T-helper 1 cell (primary cell): ENCODE data around the gene DAPK1.

ENCODE experiments used
- DNase-seq, 5 donors: peaks; one replicate each; pipeline ENCODE4 v3.0.0-alpha.2; 2012 to 2020

Gene DAPK1

DNA sequence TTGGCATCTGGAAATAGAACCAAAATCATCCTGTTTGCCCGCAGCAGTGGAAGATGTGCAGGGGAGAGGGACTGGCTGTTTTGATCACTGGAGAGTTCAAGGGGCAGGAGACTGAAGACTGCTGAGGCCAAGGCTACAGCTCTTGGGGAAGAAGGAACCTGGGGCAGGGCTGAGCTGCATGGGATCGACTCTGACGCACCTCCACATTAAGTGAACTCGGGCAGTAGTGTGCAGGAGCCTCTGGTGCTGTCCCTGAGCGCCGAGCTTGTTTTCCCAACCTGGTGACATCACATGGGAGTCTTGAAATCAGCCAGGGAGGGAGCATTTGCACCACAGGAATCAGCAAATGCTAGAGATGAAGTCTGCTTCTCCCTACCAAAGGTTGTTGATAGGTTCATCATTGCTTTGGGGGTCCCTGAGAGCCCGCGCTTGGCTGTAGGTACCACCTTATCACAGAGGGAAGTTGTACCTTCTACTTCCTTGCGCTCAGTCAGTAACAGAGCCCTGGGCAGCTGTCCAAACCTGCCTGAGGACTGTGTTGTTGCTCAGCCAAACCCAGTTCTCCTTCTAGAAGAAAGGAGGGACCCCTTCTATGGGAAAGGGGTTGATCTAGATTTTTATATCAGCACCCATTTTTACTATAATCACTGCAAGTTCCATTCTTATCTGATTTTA lies 175.9 kb downstream of the DAPK1 start:
- DNase-seq, result no peak

DNA sequence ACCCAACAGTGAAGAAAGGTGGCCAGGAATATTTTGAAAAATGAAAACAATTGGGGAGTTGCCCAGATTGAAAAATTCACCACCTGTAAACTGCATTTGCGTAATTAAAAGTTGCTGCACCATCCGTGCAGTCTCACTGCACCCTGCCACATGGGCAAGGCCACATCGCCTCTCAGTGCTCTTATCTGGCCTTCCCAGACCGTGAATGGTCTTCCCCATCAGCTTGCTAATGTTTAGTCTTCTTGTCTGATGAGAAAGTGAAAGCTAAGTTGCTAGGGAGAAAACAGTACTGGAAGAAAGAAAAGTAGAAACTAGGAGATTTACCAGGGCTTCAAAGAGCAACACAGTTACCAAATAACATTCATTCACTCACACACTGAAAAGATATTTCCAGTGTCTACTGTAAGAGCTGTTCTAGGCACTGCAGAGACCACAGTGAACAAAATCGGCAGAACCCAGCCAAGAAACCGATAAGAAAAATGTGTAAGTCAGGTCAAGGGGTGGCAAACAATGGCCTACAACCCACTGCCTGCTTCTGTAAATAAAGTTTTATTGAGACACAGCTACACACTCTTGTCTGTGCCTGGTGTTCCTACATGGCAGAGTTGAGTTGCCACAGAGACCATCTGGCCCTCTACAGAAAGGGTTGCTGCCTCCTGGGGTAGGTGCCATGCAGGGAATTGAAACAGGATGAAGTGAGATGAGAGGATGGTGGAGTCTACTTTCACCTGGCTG lies 177.1 kb downstream of the DAPK1 start:
- DNase-seq, result no peak

DNA sequence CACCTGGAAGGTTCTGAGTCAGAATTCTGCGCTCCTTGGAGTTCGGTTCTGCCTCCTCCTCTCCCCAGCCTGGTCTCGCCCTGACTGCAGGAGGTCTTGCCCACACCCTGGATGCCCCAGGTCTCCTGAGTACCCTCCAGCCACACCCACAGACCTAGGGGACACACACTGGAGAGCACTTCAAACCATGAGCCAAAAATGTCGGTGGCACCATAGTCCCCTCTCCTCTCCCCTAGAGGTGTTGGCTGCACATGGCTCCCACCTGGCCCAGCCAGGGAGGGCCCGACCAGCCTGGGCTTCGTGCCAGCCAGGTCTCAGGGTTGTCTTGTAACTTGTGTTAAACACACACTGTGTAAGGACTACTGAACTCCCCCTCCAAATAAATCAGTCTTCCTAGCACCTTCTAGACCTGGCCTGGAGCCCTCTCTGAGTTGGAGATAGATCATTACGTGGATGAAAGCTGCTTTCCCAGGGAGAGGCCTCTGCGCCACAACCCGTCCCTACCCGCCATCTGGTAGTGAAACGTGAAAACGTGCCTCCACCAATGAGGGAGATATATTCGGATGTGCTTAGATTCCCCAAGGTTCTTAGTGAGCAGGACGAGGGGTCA lies 178.3 kb downstream of the DAPK1 start:
- DNase-seq, result no peak

DNA sequence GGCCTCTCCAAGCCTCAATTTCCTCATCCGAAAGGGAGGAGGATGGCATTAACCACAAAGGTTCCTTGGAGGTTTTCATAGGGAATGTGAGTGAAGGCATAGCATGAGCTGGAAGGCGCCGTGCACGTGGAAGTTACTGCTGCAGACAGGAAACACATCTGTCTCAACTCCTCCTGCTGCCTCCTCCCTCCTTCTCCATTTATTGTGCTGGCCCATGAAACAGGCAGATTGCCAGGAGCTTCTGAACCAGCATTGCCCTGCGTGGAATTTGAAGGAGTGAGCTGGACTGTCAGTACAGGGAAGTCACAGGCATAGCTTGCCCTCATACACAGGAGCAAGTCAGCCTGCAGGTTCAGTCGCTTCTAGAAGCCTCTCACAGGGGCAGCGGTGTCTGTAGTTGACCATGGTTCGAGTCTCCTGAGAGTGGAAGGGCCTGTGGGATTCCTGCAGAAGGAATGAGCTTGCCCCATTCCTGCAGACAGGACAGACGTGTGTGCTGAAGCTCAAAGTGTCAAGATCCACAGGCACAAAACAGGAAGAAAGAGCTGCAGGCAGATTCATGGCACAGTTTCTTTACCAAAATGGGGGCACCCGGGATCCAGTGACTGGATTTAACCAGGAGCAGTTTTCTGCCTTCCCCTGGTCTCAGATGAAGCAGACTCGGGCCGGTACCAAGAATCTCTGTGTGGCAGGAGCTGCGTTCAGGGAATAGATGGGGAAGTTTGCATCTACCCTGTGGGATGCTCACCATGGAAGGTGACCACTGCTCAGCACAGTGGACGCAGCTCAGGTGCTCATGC lies 179.5 kb downstream of the DAPK1 start:
- no peak for DNase-seq

DNA sequence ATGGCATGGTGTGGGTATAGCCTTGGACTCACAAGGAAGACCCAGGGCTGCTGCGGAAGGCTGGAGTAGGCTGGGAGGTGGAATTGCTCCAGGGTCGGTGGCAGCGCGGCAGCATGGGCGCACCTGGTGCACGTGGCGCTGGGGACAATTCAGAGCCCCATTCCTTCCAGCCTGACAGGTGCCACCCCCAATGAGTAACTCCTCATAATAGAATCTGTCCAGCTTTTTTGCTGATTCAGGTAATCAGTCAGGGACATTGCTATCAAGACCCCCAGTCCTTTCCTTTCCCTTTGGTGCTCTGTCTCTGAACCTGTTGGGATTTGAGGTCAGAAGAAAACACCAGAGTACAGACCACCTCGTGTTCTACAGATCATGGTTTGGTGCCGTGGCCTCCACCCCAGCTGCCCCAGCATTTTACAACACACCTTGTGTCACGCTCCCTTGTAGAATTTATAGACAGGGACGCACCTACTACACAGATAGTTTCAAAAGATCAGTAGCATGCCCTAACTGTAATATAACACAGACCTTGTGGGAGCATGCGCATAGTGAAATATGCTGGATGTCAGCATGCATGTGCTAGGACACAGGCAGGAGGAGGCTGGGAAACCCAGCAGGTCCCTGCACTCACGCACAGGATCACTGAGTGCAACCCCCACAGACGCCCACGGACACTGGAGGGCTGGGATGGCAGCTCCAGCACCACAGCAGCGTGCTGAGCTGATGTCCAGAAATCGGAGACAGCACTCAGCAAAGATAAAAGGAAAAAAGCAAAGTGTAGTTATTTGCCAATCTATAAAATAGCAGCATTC lies 180.3 kb downstream of the DAPK1 start:
- no peak for DNase-seq

DNA sequence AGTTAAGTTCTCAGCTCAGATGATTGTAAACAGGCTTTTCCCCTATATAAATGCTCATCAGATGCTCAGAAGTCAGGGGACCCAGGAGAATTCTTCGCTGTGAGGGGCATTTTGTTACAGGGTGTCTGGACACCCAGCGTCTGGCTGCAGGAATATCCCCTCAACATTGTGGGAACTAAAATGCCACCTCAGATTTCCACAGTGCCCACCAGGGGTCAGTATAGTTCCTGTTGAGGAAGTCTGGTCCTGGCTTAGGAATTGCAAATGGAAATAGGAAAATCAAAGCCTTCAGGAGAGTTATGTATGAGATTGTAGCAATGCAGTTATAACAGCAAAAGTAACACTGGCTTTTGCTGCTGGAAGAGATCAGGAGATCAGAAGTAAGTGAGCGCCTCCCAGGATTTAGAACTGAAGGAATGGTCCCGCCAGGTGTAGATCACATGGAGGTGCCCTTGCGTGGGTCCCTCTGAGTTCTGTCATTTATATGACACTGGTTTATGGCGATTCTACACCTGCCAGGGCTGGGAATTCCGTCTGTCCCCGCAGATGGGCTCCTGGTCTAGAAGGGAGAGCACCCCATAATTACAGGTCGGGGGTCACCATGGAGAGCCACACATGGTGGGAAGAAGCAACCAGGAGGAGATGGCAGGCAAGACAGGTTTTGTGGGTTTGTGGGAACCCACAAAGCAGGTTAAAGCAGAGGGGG lies 181.1 kb downstream of the DAPK1 start:
- peak in 2 of 5 donors; percentile 13 to 28 for DNase-seq

DNA sequence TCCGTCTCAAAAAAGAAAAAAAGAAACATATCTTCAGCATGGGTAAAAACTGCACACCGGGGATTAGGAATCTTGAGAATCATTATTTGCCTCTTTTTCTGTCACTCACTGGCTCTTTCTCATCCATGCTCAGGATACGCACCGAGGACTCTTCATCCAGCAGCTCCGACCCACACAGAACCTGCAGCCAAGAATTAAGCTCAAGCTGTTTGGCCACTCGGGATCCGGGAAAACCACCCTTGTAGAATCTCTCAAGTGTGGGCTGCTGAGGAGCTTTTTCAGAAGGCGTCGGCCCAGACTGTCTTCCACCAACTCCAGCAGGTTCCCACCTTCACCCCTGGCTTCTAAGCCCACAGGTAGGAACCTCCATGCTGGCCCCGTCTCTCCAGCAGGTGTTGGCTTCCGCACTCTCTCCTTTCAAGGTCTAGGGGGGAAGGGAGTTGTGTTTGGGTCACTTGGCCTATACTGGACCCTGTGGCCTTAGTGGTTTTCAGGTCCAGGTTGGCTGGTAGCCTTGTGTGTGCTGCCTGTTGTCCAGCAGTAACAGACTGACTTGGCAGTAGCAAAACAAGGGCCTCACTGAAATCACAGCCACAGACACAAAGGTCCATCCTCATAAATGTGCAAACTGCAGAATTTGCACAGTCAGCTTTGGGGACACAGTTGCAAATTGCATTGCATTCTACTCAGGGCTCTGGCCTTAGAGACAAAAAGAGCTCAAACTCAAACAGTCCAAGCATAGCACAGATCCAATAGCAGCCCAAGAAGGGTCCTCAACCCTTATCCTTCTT lies 183.8 kb downstream of the DAPK1 start:
- no peak for DNase-seq

DNA sequence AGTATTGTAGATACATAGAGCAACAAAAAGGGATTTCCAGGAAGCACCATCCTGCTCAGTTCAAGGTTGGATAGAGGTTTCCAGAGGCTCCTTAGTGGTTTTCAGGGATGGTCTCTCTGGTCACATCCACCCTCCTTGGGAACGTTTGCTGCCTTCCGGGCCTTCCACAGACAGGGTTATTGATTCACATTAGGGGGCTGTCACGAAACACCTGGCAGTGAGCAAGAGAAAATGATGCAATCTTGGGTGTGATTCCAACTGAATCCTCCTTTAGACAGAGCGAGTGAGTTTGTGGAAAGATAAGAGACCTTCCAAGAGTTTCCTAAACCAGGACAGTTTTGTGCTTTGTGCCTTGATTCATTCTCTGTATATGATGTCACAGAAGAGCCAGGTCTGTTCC lies 184.4 kb downstream of the DAPK1 start:
- DNase-seq, result no peak

DNA sequence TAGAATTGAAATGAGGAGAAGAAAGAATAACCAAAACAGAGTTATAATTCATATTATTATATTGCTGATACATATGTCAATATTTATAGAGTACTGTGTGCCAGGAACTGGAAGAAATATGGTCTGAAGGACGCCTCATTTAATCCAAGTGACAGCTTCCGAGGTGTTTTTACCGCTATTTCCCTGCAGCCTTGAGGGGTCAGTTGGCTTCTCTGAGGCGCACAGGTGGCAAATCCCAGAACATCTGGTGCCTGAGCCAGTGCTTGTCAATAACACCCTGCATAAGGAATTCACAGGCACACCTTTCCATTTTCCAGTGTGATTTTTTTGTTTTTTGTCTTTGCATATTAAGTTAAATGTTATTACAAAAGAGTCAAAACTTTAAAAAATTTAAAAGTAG lies 185.0 kb downstream of the DAPK1 start:
- no peak for DNase-seq

DNA sequence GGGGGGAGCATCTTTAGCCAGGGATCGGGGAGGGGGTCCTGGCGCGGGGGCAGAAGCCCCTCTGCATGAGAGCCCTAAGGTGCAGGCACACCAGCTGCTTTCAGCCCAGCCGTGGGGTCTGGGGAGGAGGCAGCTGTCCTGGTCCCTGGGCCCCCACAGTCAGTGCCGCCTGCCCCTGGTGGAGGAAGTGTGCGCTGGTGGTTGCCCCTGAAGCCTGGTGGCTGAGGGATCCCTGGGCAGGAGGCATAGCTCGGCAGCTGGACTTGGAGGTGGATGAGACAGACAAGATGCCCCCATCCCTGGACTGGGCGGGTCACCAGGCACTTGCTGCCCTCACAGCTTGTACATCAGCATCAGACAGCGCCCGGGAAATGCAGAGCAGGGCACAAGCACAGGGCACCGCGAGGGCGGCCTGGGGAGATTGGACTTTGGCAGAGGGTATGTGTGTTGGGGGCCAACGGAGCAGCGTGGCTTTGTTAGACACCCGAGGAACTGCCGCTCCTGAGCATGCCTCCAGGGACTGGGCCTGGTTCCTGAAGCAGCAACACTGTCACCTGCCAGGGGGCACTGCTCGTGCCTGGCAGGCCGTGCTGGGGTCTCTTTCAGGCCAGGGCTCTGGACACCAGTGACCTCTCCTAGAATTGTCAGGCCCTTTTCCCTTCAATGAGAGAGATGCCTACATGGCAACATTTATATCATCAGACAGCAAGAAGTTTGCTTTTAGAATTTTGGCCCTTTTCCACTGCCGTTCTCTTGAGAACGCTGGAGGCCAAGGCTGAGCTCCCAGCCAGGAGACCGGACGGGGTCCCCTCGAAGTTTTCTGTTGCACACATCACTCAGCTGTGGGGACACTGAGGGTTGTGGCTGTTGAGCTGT lies 186.3 kb downstream of the DAPK1 start:
- DNase-seq, result no peak

DNA sequence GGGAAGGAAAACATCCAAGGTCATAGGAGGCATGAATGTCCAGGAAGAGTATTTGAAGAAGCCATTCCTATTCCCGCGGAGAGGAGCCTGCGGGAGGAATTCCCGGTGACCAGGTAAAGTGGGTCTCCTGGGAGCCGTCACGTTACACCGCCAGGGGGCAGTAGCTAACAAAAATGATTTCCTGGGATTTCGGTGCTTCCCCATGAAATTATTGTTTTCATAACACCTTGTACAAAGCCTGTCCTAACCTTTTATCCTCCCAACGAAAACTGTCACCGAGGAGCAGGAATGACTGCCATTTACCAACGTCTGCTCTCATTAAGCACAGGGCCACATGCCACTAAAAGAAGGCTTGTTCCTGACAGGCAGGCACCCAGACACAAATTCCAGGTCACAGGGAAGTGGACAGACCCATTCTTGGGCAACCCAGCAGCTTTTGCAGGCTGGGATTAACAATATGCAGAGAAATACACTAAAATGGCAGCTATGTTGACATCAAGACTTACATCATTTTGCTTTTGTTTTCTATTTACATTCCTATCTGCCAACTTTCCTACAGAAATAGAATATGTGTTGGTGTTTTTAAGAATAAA lies 187.1 kb downstream of the DAPK1 start:
- no peak for DNase-seq

DNA sequence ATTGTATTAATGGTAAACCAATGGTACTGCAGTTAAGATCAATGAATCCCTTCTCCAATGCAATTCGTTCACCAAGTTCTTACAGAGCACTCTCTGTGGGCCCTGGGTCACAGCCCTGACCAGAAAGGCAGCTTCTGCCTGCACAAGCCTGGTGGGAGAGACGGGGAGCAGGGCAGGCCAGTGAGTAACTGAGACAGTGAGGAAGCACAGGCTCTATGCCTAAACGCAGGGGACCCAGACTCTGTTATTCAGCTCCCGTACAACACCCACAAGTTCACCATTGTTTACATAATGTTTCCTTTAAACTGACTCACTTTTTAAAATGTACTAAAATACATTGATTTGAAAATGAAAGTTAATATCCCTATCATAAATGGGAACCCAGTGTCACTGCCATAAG lies 187.8 kb downstream of the DAPK1 start:
- no peak for DNase-seq

DNA sequence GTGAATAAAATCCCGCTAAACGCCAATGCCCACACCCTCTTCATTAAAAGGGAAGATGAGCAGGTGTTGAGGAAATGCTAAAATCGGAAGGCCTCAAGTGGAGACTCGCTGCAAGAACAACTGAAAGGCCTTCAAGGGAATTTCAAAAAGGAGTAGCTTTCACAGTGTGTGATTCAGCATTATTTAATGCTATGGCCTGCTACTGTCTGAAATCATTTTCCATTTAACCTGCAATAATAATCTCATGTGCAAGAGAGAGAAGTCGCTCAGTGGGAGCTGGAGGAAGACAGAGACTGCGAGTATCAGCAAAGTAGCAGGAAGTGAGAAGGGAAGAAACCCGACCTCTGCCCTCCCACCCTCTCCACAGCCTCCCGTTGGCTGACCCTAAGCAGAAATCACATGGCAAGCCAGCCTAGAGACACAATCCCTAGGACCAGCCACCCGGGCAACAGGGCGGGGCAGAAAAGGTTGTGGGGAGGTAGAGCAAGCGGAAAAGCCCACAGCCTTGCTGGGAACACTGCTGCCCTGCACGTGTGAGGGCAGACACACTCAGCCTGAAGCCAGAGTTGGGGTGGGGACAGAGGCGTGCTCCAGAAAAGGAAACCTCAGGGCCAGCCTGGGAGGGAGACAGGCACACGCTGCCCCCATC lies 188.3 kb downstream of the DAPK1 start:
- no peak for DNase-seq

DNA sequence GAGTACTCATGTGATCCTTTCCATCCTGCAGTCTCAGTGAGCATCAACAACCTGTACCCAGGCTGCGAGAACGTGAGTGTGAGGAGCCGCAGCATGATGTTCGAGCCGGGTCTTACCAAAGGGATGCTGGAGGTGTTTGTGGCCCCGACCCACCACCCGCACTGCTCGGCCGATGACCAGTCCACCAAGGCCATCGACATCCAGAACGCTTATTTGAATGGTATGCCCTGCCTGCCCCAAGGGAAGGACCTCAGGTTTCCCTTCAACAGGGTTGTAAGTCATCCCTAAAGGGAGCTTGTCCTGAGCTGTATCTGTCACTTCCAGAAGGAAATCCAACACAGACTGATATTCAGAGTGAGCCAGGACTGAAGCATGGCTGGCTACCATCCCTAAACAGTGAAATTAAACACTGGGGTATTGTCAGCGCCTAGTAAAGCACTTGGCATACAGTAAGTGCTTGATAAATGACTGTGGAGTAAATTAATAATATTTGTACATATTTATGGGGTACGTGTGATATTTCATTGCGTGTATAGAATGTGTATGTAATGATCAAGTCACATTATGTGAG lies 188.9 kb downstream of the DAPK1 start:
- no peak for DNase-seq

DNA sequence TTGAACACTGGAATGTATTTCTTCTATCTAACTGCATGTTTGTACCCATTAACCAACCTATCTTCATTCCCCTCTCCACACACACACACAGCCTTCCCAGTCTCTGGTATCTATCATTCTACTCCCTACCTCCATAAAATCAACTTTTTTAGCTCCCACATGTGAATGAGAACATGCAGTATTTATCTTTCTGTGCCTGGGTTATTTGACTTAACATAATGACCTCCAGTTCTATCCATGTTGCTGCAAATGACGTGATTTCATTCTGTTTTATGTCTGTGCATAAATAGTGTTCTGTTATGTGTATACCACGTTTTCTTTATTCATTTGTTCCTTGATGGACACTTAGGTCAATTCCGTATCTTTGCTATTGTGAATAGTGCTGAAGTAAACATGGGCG lies 189.5 kb downstream of the DAPK1 start:
- no peak for DNase-seq

DNA sequence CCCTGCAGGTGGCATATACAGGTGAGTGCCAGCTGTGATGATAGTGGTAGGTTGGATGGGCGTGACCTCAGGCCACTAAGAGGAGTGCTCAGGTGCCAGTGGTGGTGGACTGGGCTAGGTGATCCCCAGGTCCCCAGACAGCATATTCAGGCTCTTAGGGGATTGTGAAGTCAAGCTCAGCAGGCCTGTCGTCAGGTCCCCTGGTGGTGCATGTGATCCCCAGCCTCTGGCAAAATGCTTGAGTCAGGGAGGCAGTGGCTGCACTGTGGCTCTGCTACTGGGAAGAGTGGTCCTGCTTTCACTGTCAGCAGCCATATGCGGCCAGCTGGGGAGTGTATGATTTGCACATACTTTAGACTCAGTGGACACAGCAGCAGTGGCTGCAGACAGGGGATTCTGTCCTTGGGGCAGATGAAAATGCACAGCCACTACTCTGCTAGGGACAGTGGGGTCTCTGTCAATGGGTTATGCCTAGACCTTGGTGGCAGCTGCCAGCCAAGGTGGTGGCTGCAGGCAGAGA lies 196.6 kb downstream of the DAPK1 start:
- DNase-seq, result no peak

DNA sequence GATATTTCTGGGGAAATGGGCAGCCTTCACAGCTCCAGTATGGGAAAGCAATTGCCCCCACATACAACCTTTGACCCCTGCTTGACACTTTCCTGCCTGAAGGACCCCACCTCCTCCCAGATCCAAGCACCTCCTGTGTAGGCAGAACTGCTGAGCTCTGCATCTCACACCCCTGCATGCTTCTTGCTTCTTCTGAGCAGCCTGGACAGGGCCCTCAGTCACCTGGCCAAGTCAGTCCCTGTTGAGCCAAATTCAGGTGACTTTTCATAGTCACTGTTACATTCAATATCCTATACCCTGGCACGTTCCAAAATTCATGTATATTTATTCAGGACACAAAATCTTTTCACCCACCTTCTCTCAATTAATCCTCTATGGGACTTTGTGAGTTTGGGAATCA lies 197.9 kb downstream of the DAPK1 start:
- DNase-seq, result no peak

DNA sequence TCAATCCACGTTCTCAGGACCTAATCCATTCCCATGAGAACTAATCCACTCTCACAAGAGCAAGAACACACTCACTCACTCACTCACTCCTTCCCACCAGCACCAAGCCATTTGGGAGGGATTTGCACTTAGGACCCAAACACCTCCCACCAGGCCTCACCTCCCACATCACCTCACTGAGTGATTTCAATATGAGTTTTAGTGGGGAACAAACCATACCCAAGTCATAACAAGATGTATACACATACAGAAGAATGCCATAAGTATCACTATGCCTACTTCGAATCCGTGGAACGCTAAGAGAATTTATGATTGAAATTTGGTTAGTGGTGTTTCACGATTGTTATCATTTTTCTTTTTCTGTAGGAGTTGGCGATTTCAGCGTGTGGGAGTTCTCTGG lies 199.0 kb downstream of the DAPK1 start:
- no peak for DNase-seq
